Gastrocnemius medialis (tissue), 4 donors: Measurements from ENCODE around the gene GUCY2D.

Experiments
- CTCF ChIP-seq, 5 experiments: fragments of 450-650 bp in 3 of 5; fragments of 200-600 bp in 2 of 5; sonication (generic) in 2 of 5; IDR thresholded peaks in 4 of 5; conservative IDR thresholded peaks in 1 of 5; 1 replicate in 4 of 5; 2 replicates in 1 of 5; pipeline ENCODE4 v1.5.1; 2016 to 2019; ENCODE audit warnings: antibody characterized with exemption in 5 of 5, mild to moderate bottlenecking in 3 of 5, moderate library complexity in 3 of 5
- POLR2A ChIP-seq, 2 donors: fragments of 450-650 bp; IDR thresholded peaks; one replicate each; pipeline ENCODE4 v1.6.1; 2017; ENCODE audit warnings: antibody characterized with exemption in 2 of 2, mild to moderate bottlenecking in 2 of 2, moderate library complexity in 2 of 2

GRCh38 chr17:7961421-7961820 lies 41.0 kb upstream of the GUCY2D start:
- TF ChIP-seq CTCF (IDR thresholded peaks at IDR 0.05 in 4 of 5, conservative IDR thresholded peaks at IDR 0.05 in 1 of 5): no peak
- no peak for TF ChIP-seq POLR2A (IDR thresholded peaks at IDR 0.05)
